ENCODE data around the gene PACRG.

PACRG gene

GRCh38 chr6:163354085-163354484, 626.3 kb downstream of the PACRG start:
- no peak for DNase-seq (ENCODE audit: low spot score)

- peak; percentile 80 for DNase-seq (ENCODE audit: low spot score)
These were observed 627.1 kb downstream of the PACRG start for GRCh38 chr6:163354761-163355425.

- DNase-seq (ENCODE audit: low spot score), result peak; percentile 87
These were observed 627.7 kb downstream of the PACRG start for GRCh38 chr6:163355426-163355991.

- DNase-seq (ENCODE audit: low spot score), result peak; percentile 89
These were observed 628.5 kb downstream of the PACRG start for GRCh38 chr6:163356324-163356723.

- DNase-seq (ENCODE audit: low spot score), result no peak
These were observed 629.0 kb downstream of the PACRG start for GRCh38 chr6:163356743-163357142.

- DNase-seq (ENCODE audit: low spot score), result no peak
These were observed 636.9 kb downstream of the PACRG start for GRCh38 chr6:163364641-163365040.

Data from globus pallidus (tissue), 1 donor.